ENCODE results near the gene AOPEP.

Gene AOPEP

GRCh38 chr9:95025213-95026147 is 299.0 kb downstream of the AOPEP start:
- Histone ChIP-seq H3K4me3 (ENCODE audit: low read length) (no peak overlapping the region), H3K36me3 (replicated peaks; ENCODE audit: low read depth, low read length) (no peaks in the 10 kb centered on the region), H3K9me3 (ENCODE audit: insufficient read depth, low read length) (no peaks in the 10 kb centered on the region), H3K79me2 (ENCODE audit: low read length) (no peaks in the 10 kb centered on the region), H3K27ac (ENCODE audit: low read length) (no peak overlapping the region), H4K20me1 (ENCODE audit: insufficient read depth, low read length) (no peaks in the 10 kb centered on the region; the same call in 1 of the 2 replicates), H3K27me3 (ENCODE audit: low read depth, low read length) (no peaks in the 10 kb centered on the region), H3K4me1 (ENCODE audit: low read length) (no peaks in the 10 kb centered on the region), H3K4me2 (ENCODE audit: low read length) (no peak overlapping the region), H3K9ac (ENCODE audit: low read length) (no peak overlapping the region), H2AFZ (ENCODE audit: low read depth, low read length) (no peak overlapping the region)
- TF ChIP-seq CTCF (IDR thresholded peaks at IDR 0.05; ENCODE audit: low read depth, low read length), result no peak
- TF ChIP-seq EZH2phosphoT487 (IDR thresholded peaks at IDR 0.05; ENCODE audit: low read depth), result no peak

GRCh38 chr9:95026148-95026524 is 299.6 kb downstream of the AOPEP start:
- H3K79me2 ChIP-seq (ENCODE audit: low read length), result no peaks in the 10 kb centered on the region
- no peak overlapping the region for H3K4me3 ChIP-seq (ENCODE audit: low read length)
- H3K4me1 ChIP-seq (ENCODE audit: low read length), result no peaks in the 10 kb centered on the region
- no peaks in the 10 kb centered on the region; the same call in 1 of the 2 replicates for H4K20me1 ChIP-seq (ENCODE audit: insufficient read depth, low read length)
- no peaks in the 10 kb centered on the region for H3K27me3 ChIP-seq (ENCODE audit: low read depth, low read length)
- H3K4me2 ChIP-seq (ENCODE audit: low read length), result no peak overlapping the region
- no peaks in the 10 kb centered on the region for H3K9me3 ChIP-seq (ENCODE audit: insufficient read depth, low read length)
- H2AFZ ChIP-seq (ENCODE audit: low read depth, low read length), result no peak overlapping the region
- no peak overlapping the region for H3K27ac ChIP-seq (ENCODE audit: low read length)
- H3K36me3 ChIP-seq (replicated peaks; ENCODE audit: low read depth, low read length), result no peaks in the 10 kb centered on the region
- no peak for TF ChIP-seq CTCF (IDR thresholded peaks at IDR 0.05; ENCODE audit: low read depth, low read length)
- TF ChIP-seq EZH2phosphoT487 (IDR thresholded peaks at IDR 0.05; ENCODE audit: low read depth), result no peak
- no peak overlapping the region for H3K9ac ChIP-seq (ENCODE audit: low read length)

- Histone ChIP-seq H4K20me1 (ENCODE audit: insufficient read depth, low read length) (no peaks in the 10 kb centered on the region; the same call in 1 of the 2 replicates), H3K9me3 (ENCODE audit: insufficient read depth, low read length) (no peaks in the 10 kb centered on the region), H3K79me2 (ENCODE audit: low read length) (no peaks in the 10 kb centered on the region), H3K27me3 (ENCODE audit: low read depth, low read length) (no peaks in the 10 kb centered on the region), H3K9ac (ENCODE audit: low read length) (no peak overlapping the region), H3K4me3 (ENCODE audit: low read length) (no peak overlapping the region), H3K36me3 (replicated peaks; ENCODE audit: low read depth, low read length) (no peaks in the 10 kb centered on the region), H2AFZ (ENCODE audit: low read depth, low read length) (no peak overlapping the region), H3K4me1 (ENCODE audit: low read length) (no peaks in the 10 kb centered on the region), H3K27ac (ENCODE audit: low read length) (no peak overlapping the region), H3K4me2 (ENCODE audit: low read length) (no peak overlapping the region)
- TF ChIP-seq CTCF (IDR thresholded peaks at IDR 0.05; ENCODE audit: low read depth, low read length), result no peak
- no peak for TF ChIP-seq EZH2phosphoT487 (IDR thresholded peaks at IDR 0.05; ENCODE audit: low read depth)
These were observed 301.7 kb downstream of the AOPEP start for GRCh38 chr9:95027914-95028852.

GRCh38 chr9:95028853-95029219 is 302.3 kb downstream of the AOPEP start:
- TF ChIP-seq EZH2phosphoT487 (IDR thresholded peaks at IDR 0.05; ENCODE audit: low read depth) (no peak), CTCF (IDR thresholded peaks at IDR 0.05; ENCODE audit: low read depth, low read length) (no peak)
- Histone ChIP-seq H3K79me2 (ENCODE audit: low read length) (no peaks in the 10 kb centered on the region), H2AFZ (ENCODE audit: low read depth, low read length) (no peak overlapping the region), H3K4me2 (ENCODE audit: low read length) (no peak overlapping the region), H4K20me1 (ENCODE audit: insufficient read depth, low read length) (no peaks in the 10 kb centered on the region; the same call in 1 of the 2 replicates), H3K27ac (ENCODE audit: low read length) (no peak overlapping the region), H3K9ac (ENCODE audit: low read length) (no peak overlapping the region), H3K9me3 (ENCODE audit: insufficient read depth, low read length) (no peaks in the 10 kb centered on the region), H3K36me3 (replicated peaks; ENCODE audit: low read depth, low read length) (no peaks in the 10 kb centered on the region), H3K4me1 (ENCODE audit: low read length) (no peaks in the 10 kb centered on the region), H3K4me3 (ENCODE audit: low read length) (no peak overlapping the region), H3K27me3 (ENCODE audit: low read depth, low read length) (no peaks in the 10 kb centered on the region)

Measured in OCI-LY3 (cell line).